Measurements from ENCODE around the gene EML4. TPM values are rescaled to one million over a fixed set of nuclear protein-coding genes. Genes with fewer than 3 reads are reported as not detected.
"Not testable (repeated sequence)": the region's sequence is repeated elsewhere in the genome, so short reads cannot be mapped to it uniquely, and the experiment has no call there.

EML4 gene
- total RNA-seq, 1 donor from 2014 or later: 4.3 TPM

DNA sequence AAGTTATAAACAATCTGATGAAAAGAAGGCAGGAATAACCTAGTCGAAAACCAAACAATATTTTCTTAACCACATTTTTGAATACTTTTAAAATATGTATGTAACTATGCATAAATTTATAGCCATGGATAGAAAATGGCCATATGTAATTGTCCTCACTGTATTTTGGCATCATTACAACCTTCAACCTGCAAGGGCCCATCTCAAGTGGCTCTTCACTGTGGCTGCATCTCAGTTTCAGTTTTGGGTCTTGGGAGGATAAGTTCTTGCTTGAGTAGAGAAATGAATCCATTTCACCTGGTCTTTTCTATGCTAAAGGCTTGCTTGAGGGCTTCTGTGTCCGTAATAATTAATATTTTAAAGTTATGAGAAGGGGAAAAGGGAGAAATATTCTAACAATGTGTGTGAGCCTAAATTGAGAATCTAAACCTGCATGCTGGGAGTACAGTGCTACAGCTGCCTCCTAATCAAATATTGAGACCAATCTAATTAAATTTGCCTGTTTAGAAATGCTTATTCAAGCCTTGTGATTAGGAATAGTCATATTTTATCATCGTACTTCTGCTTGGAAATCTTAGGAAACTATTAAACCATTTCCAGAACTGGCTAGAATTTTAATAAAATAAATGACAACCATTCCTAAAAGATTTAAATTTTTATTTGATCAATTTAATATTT, 92.5 kb downstream of the EML4 start:
- intact Hi-C loops (cut with micrococcal nuclease): no loop called here
- TF ChIP-seq, protein P1, sequence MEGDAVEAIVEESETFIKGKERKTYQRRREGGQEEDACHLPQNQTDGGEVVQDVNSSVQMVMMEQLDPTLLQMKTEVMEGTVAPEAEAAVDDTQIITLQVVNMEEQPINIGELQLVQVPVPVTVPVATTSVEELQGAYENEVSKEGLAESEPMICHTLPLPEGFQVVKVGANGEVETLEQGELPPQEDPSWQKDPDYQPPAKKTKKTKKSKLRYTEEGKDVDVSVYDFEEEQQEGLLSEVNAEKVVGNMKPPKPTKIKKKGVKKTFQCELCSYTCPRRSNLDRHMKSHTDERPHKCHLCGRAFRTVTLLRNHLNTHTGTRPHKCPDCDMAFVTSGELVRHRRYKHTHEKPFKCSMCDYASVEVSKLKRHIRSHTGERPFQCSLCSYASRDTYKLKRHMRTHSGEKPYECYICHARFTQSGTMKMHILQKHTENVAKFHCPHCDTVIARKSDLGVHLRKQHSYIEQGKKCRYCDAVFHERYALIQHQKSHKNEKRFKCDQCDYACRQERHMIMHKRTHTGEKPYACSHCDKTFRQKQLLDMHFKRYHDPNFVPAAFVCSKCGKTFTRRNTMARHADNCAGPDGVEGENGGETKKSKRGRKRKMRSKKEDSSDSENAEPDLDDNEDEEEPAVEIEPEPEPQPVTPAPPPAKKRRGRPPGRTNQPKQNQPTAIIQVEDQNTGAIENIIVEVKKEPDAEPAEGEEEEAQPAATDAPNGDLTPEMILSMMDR (IDR thresholded peaks at IDR 0.05; ENCODE audit: borderline replicate concordance): no peak
- H3K36me3 ChIP-seq: peaks cover 26% of the 10 kb centered on the region

DNA sequence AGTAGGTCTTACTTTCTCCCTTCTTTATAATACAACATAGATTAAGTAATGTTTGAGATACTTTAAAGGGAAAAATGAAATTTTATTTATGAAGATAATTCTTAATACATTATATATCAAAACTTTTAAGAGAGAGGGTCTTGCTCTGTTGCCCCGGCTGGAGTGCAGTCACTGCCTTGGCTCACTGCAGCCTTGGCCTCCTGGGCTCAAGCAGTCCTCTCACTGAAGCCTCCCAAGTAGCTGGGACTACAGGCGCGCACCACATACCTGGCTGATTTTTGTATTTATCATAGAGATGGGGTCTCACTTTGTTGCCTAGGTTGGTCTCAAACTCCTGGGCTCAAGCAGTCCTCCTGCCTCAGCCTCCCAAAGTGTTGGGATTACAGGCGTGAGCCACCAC, 97.1 kb downstream of the EML4 start:
- no peak for DNase-seq
- Histone ChIP-seq H3K27me3 (ENCODE audit: low read depth) (no peaks in the 10 kb centered on the region), H3K36me3 (peaks cover 12% of the 10 kb centered on the region), H3K27ac (replicated peaks) (no peak overlapping the region), H3K9me3 (replicated peaks) (no peaks in the 10 kb centered on the region), H3K4me1 (no peaks in the 10 kb centered on the region), H3K4me3 (no peak overlapping the region)
- intact Hi-C loops (cut with micrococcal nuclease): no loop called here
- TF ChIP-seq, protein P1 (IDR thresholded peaks at IDR 0.05; ENCODE audit: borderline replicate concordance): no peak

More for the DNA sequence above, 92.5 kb downstream of the EML4 start:
- peaks cover 6% of the 10 kb centered on the region for H3K4me1 ChIP-seq
- DNase-seq: no peak
- H3K27me3 ChIP-seq (ENCODE audit: low read depth): no peaks in the 10 kb centered on the region
- no peak overlapping the region for H3K4me3 ChIP-seq
- H3K27ac ChIP-seq (replicated peaks): no peak overlapping the region
- no peaks in the 10 kb centered on the region for H3K9me3 ChIP-seq (replicated peaks)

DNA sequence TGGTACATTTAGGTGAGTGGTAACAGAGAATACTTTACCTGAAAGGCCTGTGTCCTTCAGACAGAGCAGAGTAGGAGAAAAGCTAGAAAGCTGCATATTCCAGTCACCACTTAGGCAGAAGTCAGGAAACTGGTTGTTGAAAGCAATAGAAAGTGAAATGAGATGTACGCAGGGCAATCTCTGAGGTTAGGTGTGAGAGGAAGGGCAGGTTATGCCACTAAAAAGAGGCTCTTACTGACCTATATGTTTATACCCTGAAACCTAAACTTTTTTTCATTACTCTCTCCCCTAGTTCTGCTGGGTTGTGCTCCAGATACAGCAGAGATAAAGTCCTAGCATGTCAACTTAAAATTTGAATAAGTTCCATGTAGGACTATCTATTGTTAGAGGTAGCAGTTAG, 98.4 kb downstream of the EML4 start:
- Histone ChIP-seq H3K27me3 (ENCODE audit: low read depth) (no peaks in the 10 kb centered on the region), H3K9me3 (replicated peaks) (no peaks in the 10 kb centered on the region), H3K4me1 (no peaks in the 10 kb centered on the region), H3K27ac (replicated peaks) (no peak overlapping the region), H3K36me3 (peaks cover 12% of the 10 kb centered on the region), H3K4me3 (no peak overlapping the region)
- TF ChIP-seq, protein P1 (IDR thresholded peaks at IDR 0.05; ENCODE audit: borderline replicate concordance): no peak
- DNase-seq: no peak
- intact Hi-C loops (cut with micrococcal nuclease): no loop called here

DNA sequence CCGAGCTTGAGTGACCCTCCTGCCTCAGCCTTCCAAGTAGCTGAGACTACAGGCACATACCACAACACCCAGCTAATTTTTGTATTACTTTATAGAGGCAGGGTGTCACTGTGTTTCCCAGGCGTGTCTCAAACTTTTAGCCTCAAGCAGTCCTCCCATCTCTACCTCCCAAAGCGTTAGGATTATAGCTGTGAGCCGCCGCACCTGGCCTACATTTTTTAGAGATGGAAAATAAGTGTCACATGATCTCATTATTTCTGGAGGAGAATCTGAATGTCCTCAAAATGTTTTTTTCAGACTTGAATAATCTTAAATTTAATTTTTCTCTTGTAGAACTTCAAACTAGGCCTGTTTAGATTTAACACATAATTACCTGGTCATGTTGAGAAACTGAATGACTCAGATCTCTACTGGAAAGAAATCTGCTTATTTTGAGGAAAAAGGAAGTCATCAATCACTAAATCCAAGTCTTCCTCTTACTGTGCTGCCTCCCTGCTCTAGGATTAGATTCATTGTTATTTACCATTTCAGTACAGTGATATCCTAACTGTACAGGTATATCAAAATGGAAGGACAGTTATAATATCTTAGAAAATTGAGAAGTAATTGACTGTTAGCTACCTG, 99.5 kb downstream of the EML4 start:
- no peaks in the 10 kb centered on the region for H3K9me3 ChIP-seq (replicated peaks)
- no peak overlapping the region for H3K4me3 ChIP-seq
- DNase-seq: no peak
- H3K27ac ChIP-seq (replicated peaks): no peak overlapping the region
- no peaks in the 10 kb centered on the region for H3K4me1 ChIP-seq
- no peaks in the 10 kb centered on the region for H3K27me3 ChIP-seq (ENCODE audit: low read depth)
- intact Hi-C loops (cut with micrococcal nuclease): no loop called here
- TF ChIP-seq, protein P1 (IDR thresholded peaks at IDR 0.05; ENCODE audit: borderline replicate concordance): no peak
- H3K36me3 ChIP-seq: peaks cover 11% of the 10 kb centered on the region

DNA sequence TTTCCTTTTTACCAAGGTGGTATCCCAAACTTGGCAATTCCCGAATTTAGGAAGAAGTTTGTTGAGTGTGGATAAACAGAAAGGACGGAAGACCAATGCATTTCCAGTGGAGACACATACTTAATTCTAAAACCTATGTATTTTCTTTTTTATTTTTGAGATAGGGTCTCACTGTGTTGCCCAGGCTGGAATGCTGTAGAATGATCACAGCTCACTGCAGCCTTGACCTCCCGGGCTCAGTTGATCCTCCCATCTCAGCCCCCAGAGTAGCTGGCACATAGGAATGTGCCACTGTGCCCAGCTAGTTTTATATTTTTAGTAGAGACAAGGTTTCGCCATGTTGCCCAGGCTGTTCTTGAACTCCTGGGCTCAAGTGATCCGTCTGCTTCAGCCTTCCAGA, 101.6 kb downstream of the EML4 start:
- DNase-seq: no peak
- TF ChIP-seq, protein P1 (IDR thresholded peaks at IDR 0.05; ENCODE audit: borderline replicate concordance): no peak
- Histone ChIP-seq H3K9me3 (replicated peaks) (no peaks in the 10 kb centered on the region), H3K4me3 (no peak overlapping the region), H3K27ac (replicated peaks) (no peak overlapping the region), H3K4me1 (no peaks in the 10 kb centered on the region), H3K36me3 (no peaks in the 10 kb centered on the region), H3K27me3 (ENCODE audit: low read depth) (no peaks in the 10 kb centered on the region)
- intact Hi-C loops (cut with micrococcal nuclease): no loop called here

DNA sequence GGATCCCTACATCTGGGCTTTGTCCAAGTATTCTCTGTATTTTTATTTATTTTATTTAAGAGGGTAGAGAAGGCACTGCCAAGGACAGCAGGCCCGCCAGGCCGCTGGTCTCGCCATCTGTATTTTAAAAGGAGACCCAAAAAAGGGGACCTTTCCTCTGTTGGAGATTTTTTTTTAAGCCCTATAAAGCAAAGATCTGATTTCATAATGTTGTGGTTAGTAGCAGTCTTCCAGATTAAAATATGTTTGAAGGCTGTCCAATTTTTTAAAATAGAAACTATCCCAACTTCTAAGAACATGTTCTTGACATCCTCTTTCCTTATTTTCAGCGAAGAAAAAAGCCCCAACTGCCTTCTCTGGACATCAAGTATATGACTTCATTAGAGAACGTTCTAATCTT, 102.1 kb downstream of the EML4 start:
- H3K27me3 ChIP-seq (ENCODE audit: low read depth); H3K4me1 ChIP-seq; intact Hi-C loops (cut with micrococcal nuclease); DNase-seq; H3K4me3 ChIP-seq; H3K27ac ChIP-seq (replicated peaks); H3K9me3 ChIP-seq (replicated peaks); H3K36me3 ChIP-seq: not testable (repeated sequence)
